ENCODE data around the gene WARS2.

WARS2 gene

GRCh38 chr1:119069682-119070081 lies 70.8 kb downstream of the WARS2 start:
- no CpG with 5 or more reads among the region's 5 CpGs for WGBS, 2 donors (ENCODE audit: extremely low coverage in 2 of 2, insufficient read length in 2 of 2, insufficient replicate concordance in 1 of 2)
- H3K4me2 ChIP-seq (ENCODE audit: insufficient read depth, low read length, poor library complexity, severe bottlenecking), result no peak overlapping the region
- no peak overlapping the region for H4K8ac ChIP-seq (ENCODE audit: low read depth, low read length)
- H2AK5ac ChIP-seq (ENCODE audit: low read depth, low read length), result no peak overlapping the region
- no peaks in the 10 kb centered on the region for H3K27me3 ChIP-seq (ENCODE audit: control insufficient read depth in 3 of 3, insufficient read depth in 3 of 3, low read depth in 1 of 3, low read length in 3 of 3)
- no peak overlapping the region for H3K18ac ChIP-seq (ENCODE audit: low read length)
- no peak overlapping the region for H2BK120ac ChIP-seq (ENCODE audit: low read depth, low read length)
- peaks cover 0 to 3% of the 10 kb centered on the region in 2 donors for H3K4me1 ChIP-seq (ENCODE audit: control insufficient read depth in 2 of 2, insufficient read depth in 1 of 2, low read depth in 1 of 2, low read length in 2 of 2)
- no peak overlapping the region for H2BK5ac ChIP-seq (ENCODE audit: low read length)
- H3K27ac ChIP-seq (replicated peaks; ENCODE audit: low read length), result no peak overlapping the region
- H2BK15ac ChIP-seq (ENCODE audit: low read length), result no peak overlapping the region
- no peak overlapping the region for H3K14ac ChIP-seq (ENCODE audit: low read length)
- no peak overlapping the region for H3K4me3 ChIP-seq (ENCODE audit: low read length in 2 of 2)
- H3K79me1 ChIP-seq (ENCODE audit: low read depth, low read length), result no peaks in the 10 kb centered on the region
- no peak overlapping the region for H2AFZ ChIP-seq (ENCODE audit: low read length)
- DNase-seq (ENCODE audit: low spot score), result no peak
- no peak overlapping the region for H3K9ac ChIP-seq (ENCODE audit: low read depth, low read length, poor library complexity)
- no peaks in the 10 kb centered on the region for H3K36me3 ChIP-seq (replicated peaks in 1 of 2; ENCODE audit: control insufficient read depth in 2 of 2, insufficient read depth in 2 of 2, low read length in 2 of 2)
- H2BK12ac ChIP-seq (ENCODE audit: low read length), result no peak overlapping the region
- no peak overlapping the region for H3K23ac ChIP-seq (ENCODE audit: low read depth, low read length, poor library complexity)
- no peaks in the 10 kb centered on the region for H3K9me3 ChIP-seq (replicated peaks in 1 of 2; ENCODE audit: control insufficient read depth in 2 of 2, insufficient read depth in 1 of 2, low read depth in 1 of 2, low read length in 2 of 2)
- H3K4ac ChIP-seq (ENCODE audit: low read length), result no peak overlapping the region
- no peak overlapping the region for H4K91ac ChIP-seq (ENCODE audit: low read depth, low read length, poor library complexity)

- no peak overlapping the region for H3K4ac ChIP-seq (ENCODE audit: low read length)
- no peak overlapping the region for H3K4me3 ChIP-seq (ENCODE audit: low read length in 2 of 2)
- no peak overlapping the region for H4K91ac ChIP-seq (ENCODE audit: low read depth, low read length, poor library complexity)
- H3K18ac ChIP-seq (ENCODE audit: low read length), result no peak overlapping the region
- no peaks in the 10 kb centered on the region for H3K27me3 ChIP-seq (ENCODE audit: control insufficient read depth in 3 of 3, insufficient read depth in 3 of 3, low read depth in 1 of 3, low read length in 3 of 3)
- H3K79me1 ChIP-seq (ENCODE audit: low read depth, low read length), result no peaks in the 10 kb centered on the region
- no peak overlapping the region for H2BK15ac ChIP-seq (ENCODE audit: low read length)
- no peak overlapping the region for H2AK5ac ChIP-seq (ENCODE audit: low read depth, low read length)
- no peak overlapping the region for H2BK120ac ChIP-seq (ENCODE audit: low read depth, low read length)
- H2BK12ac ChIP-seq (ENCODE audit: low read length), result no peak overlapping the region
- H3K9ac ChIP-seq (ENCODE audit: low read depth, low read length, poor library complexity), result no peak overlapping the region
- no peaks in the 10 kb centered on the region for H3K9me3 ChIP-seq (replicated peaks in 1 of 2; ENCODE audit: control insufficient read depth in 2 of 2, insufficient read depth in 1 of 2, low read depth in 1 of 2, low read length in 2 of 2)
- no peak for DNase-seq (ENCODE audit: low spot score)
- peaks cover 0 to 3% of the 10 kb centered on the region in 2 donors for H3K4me1 ChIP-seq (ENCODE audit: control insufficient read depth in 2 of 2, insufficient read depth in 1 of 2, low read depth in 1 of 2, low read length in 2 of 2)
- no peak overlapping the region for H3K27ac ChIP-seq (replicated peaks; ENCODE audit: low read length)
- H3K23ac ChIP-seq (ENCODE audit: low read depth, low read length, poor library complexity), result no peak overlapping the region
- no peak overlapping the region for H4K8ac ChIP-seq (ENCODE audit: low read depth, low read length)
- no peak overlapping the region for H2AFZ ChIP-seq (ENCODE audit: low read length)
- no CpG with 5 or more reads among the region's 4 CpGs for WGBS, 2 donors (ENCODE audit: extremely low coverage in 2 of 2, insufficient read length in 2 of 2, insufficient replicate concordance in 1 of 2)
- no peak overlapping the region for H3K14ac ChIP-seq (ENCODE audit: low read length)
- no peak overlapping the region for H3K4me2 ChIP-seq (ENCODE audit: insufficient read depth, low read length, poor library complexity, severe bottlenecking)
- no peak overlapping the region for H2BK5ac ChIP-seq (ENCODE audit: low read length)
- H3K36me3 ChIP-seq (replicated peaks in 1 of 2; ENCODE audit: control insufficient read depth in 2 of 2, insufficient read depth in 2 of 2, low read length in 2 of 2), result no peaks in the 10 kb centered on the region
Measured at GRCh38 chr1:119068427-119068826, 72.0 kb downstream of the WARS2 start.

- Histone ChIP-seq H3K79me1 (ENCODE audit: low read depth, low read length) (no peaks in the 10 kb centered on the region), H3K9ac (ENCODE audit: low read depth, low read length, poor library complexity) (no peak overlapping the region), H3K4me2 (ENCODE audit: insufficient read depth, low read length, poor library complexity, severe bottlenecking) (no peak overlapping the region), H4K91ac (ENCODE audit: low read depth, low read length, poor library complexity) (no peak overlapping the region), H2BK12ac (ENCODE audit: low read length) (no peak overlapping the region), H2AK5ac (ENCODE audit: low read depth, low read length) (no peak overlapping the region), H3K23ac (ENCODE audit: low read depth, low read length, poor library complexity) (no peak overlapping the region), H3K18ac (ENCODE audit: low read length) (no peak overlapping the region), H2BK120ac (ENCODE audit: low read depth, low read length) (no peak overlapping the region), H3K27ac (replicated peaks; ENCODE audit: low read length) (no peak overlapping the region), H3K14ac (ENCODE audit: low read length) (no peak overlapping the region), H2BK15ac (ENCODE audit: low read length) (no peak overlapping the region), H3K27me3 (ENCODE audit: control insufficient read depth in 3 of 3, insufficient read depth in 3 of 3, low read depth in 1 of 3, low read length in 3 of 3) (no peaks in the 10 kb centered on the region), H3K4ac (ENCODE audit: low read length) (no peak overlapping the region), H2BK5ac (ENCODE audit: low read length) (no peak overlapping the region), H4K8ac (ENCODE audit: low read depth, low read length) (no peak overlapping the region), H2AFZ (ENCODE audit: low read length) (no peak overlapping the region), H3K9me3 (replicated peaks in 1 of 2; ENCODE audit: control insufficient read depth in 2 of 2, insufficient read depth in 1 of 2, low read depth in 1 of 2, low read length in 2 of 2) (no peaks in the 10 kb centered on the region), H3K4me1 (ENCODE audit: control insufficient read depth in 2 of 2, insufficient read depth in 1 of 2, low read depth in 1 of 2, low read length in 2 of 2) (no peaks in the 10 kb centered on the region), H3K4me3 (ENCODE audit: low read length in 2 of 2) (no peak overlapping the region), H3K36me3 (replicated peaks in 1 of 2; ENCODE audit: control insufficient read depth in 2 of 2, insufficient read depth in 2 of 2, low read length in 2 of 2) (no peaks in the 10 kb centered on the region)
- DNase-seq (ENCODE audit: low spot score), result no peak
Measured at GRCh38 chr1:119061700-119062099, 78.8 kb downstream of the WARS2 start.

GRCh38 chr1:119055568-119055967 lies 84.9 kb downstream of the WARS2 start:
- no peak for DNase-seq (ENCODE audit: low spot score)
- Histone ChIP-seq H2BK12ac (ENCODE audit: low read length) (no peak overlapping the region), H3K79me1 (ENCODE audit: low read depth, low read length) (no peaks in the 10 kb centered on the region), H3K23ac (ENCODE audit: low read depth, low read length, poor library complexity) (no peak overlapping the region), H4K91ac (ENCODE audit: low read depth, low read length, poor library complexity) (no peak overlapping the region), H3K9ac (ENCODE audit: low read depth, low read length, poor library complexity) (no peak overlapping the region), H3K14ac (ENCODE audit: low read length) (no peak overlapping the region), H3K4ac (ENCODE audit: low read length) (no peak overlapping the region), H3K18ac (ENCODE audit: low read length) (no peak overlapping the region), H3K36me3 (replicated peaks in 1 of 2; ENCODE audit: control insufficient read depth in 2 of 2, insufficient read depth in 2 of 2, low read length in 2 of 2) (no peaks in the 10 kb centered on the region), H2AFZ (ENCODE audit: low read length) (no peak overlapping the region), H2BK15ac (ENCODE audit: low read length) (no peak overlapping the region), H3K27ac (replicated peaks; ENCODE audit: low read length) (no peak overlapping the region), H2AK5ac (ENCODE audit: low read depth, low read length) (no peak overlapping the region), H3K27me3 (ENCODE audit: control insufficient read depth in 3 of 3, insufficient read depth in 3 of 3, low read depth in 1 of 3, low read length in 3 of 3) (no peaks in the 10 kb centered on the region), H2BK120ac (ENCODE audit: low read depth, low read length) (no peak overlapping the region), H3K4me3 (ENCODE audit: low read length in 2 of 2) (no peak overlapping the region), H3K4me2 (ENCODE audit: insufficient read depth, low read length, poor library complexity, severe bottlenecking) (no peak overlapping the region), H4K8ac (ENCODE audit: low read depth, low read length) (no peak overlapping the region), H3K9me3 (replicated peaks in 1 of 2; ENCODE audit: control insufficient read depth in 2 of 2, insufficient read depth in 1 of 2, low read depth in 1 of 2, low read length in 2 of 2) (no peaks in the 10 kb centered on the region), H3K4me1 (ENCODE audit: control insufficient read depth in 2 of 2, insufficient read depth in 1 of 2, low read depth in 1 of 2, low read length in 2 of 2) (no peaks in the 10 kb centered on the region), H2BK5ac (ENCODE audit: low read length) (no peak overlapping the region)
- no CpG with 5 or more reads among the region's 2 CpGs for WGBS, 2 donors (ENCODE audit: extremely low coverage in 2 of 2, insufficient read length in 2 of 2, insufficient replicate concordance in 1 of 2)

All from neuronal stem cell (in vitro differentiated cells).